GM10266 (cell line): ENCODE measurements around the gene KLHL41.

Experiments
- DNase-seq: peaks from one replicate; pipeline ENCODE4 v3.0.0; 2012; ENCODE audit errors: extremely low spot score
- CTCF ChIP-seq: IDR thresholded peaks from 2 replicates; pipeline ENCODE4 v1.5.1; 2012; ENCODE audit warnings: mild to moderate bottlenecking, low read depth; ENCODE audit not compliant: control insufficient read depth, insufficient read depth; ENCODE audit errors: missing control alignments

The KLHL41 gene

GRCh38 chr2:169472249-169472648, 37.3 kb upstream of the KLHL41 start:
- TF ChIP-seq CTCF = no peak
- DNase-seq = no peak

- DNase-seq = no peak
- no peak for TF ChIP-seq CTCF
These were observed 33.0 kb upstream of the KLHL41 start for GRCh38 chr2:169476459-169476858.

GRCh38 chr2:169478339-169478738, 31.2 kb upstream of the KLHL41 start:
- no peak for DNase-seq
- TF ChIP-seq CTCF = no peak

GRCh38 chr2:169478745-169479256, 30.7 kb upstream of the KLHL41 start:
- DNase-seq = no peak
- TF ChIP-seq CTCF = no peak

- peak; percentile 60 for TF ChIP-seq CTCF
- DNase-seq = peak; percentile 81
These were observed 30.0 kb upstream of the KLHL41 start, which contains the start of gene BBS5 for GRCh38 chr2:169479257-169480078. TSS of gene BBS5 (plus strand) at chr2:169479494. CDS start at chr2:169479554, 60 bp downstream.

- no peak for DNase-seq
- TF ChIP-seq CTCF = no peak
These were observed 29.4 kb upstream of the KLHL41 start for GRCh38 chr2:169480079-169480465.

GRCh38 chr2:169485650-169486138, 23.8 kb upstream of the KLHL41 start:
- DNase-seq = no peak
- no peak for TF ChIP-seq CTCF
